ENCODE measurements around the gene FARS2.
"Not testable (repeated sequence)": the region's sequence is repeated elsewhere in the genome, so short reads cannot be mapped to it uniquely, and the experiment has no call there.

FARS2 gene

DNA sequence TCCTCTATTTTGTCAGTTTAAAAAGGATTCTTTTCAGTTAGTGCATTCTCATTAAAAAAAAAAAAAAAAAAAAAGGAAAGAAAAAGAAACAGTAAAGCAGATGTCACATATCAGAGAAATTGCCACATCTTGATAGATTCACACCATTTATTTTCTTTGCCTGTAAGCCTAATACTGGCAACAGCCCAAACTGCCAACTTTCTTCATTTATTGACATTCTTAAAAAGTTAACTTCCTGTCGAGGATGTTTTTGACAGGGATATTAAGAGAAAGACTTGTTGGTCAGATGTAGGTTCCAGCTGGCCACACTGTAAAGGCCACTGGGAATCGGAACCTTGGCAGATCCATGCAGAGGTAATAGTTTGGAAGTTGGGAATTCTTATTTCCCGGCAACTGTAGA, 412.8 kb downstream of the FARS2 start:
- DNase-seq = no peak

- DNase-seq = no peak
Measured at GRCh38 chr6:5674721-5675120, 413.4 kb downstream of the FARS2 start.

GRCh38 chr6:5676701-5677100, 415.4 kb downstream of the FARS2 start:
- DNase-seq = no peak

- no peak for DNase-seq
Measured at GRCh38 chr6:5677219-5678000, 416.1 kb downstream of the FARS2 start.

GRCh38 chr6:5679270-5679669, 418.0 kb downstream of the FARS2 start:
- DNase-seq = no peak

- DNase-seq = no peak
Measured at GRCh38 chr6:5679691-5680090, 418.4 kb downstream of the FARS2 start.

GRCh38 chr6:5680095-5680494, 418.8 kb downstream of the FARS2 start:
- no peak for DNase-seq

- no peak for DNase-seq
Measured at GRCh38 chr6:5681480-5681879, 420.2 kb downstream of the FARS2 start.

DNA sequence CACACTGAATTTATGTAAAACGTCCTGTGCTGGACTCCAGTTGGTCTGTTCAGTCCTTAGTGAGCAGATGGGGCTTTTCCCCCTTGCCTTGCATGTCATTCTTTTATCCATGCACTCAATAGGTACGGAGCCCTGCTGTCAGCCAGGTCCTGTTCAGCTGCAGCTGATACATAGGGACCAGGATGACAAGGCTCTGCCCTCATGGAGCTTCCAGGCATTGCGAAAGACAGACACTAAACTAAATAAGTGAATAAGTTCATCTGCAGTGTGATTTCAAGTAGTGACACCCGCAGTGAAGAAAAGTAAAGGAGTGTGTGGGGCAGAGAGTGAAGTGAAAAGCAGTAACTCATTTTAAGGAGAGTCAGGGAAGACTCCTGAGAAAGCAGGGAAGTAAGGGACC, 421.2 kb downstream of the FARS2 start:
- DNase-seq = no peak

DNA sequence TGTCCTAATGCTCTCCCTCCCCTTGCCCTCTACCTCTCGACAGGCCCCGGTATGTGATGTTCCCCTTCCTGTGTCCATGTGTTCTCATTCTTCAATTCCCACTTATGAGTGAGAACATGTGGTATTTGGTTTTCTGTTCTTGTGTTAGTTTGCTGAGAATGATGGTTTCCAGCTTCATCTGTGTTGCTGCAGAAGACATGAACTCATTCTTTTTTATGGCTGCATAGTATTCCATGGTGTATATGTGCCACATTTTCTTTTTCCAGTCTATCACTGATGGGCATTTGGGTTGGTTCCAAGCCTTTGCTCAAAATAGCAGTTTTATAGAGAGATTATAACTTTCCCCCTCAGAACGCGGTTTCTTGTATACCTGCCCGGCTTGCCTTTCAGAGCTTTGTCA, 422.4 kb downstream of the FARS2 start:
- not testable (repeated sequence) for DNase-seq

DNA sequence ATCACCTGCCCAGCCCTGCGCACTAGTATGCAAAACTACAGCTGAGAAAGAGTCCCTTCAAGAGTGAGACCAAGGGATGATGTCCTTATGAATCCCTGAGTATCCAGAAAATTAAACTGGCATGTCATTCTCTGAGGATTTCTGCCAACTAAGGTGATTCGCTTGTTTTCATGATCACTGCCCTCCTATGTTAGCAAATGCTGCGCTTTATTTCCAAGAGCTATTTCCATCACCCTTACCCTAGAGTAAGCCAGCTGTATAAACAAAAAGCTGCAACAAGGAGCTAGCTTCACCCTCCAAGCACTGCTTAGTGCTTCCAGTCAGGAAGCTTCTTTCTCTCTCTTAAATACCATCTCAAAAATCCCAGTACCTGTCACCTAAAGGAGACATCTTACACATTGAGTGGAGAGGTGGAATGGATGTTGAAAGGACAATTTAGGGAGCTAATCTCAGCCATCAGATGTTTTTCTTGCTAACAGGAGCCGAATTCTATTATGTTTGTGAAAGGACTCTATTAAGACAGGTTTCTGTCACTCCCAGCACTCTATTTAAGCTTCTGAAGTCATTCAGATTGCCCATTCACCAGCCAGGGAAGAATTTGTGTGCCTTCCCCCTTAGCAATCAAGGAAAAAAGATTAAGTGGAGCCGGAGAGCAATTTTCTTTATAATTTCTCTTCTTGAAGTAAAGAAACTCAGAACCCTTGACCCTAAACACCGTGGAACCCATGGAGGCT, 423.2 kb downstream of the FARS2 start:
- no peak for DNase-seq

GRCh38 chr6:5693225-5694145, 432.2 kb downstream of the FARS2 start:
- DNase-seq = no peak

DNA sequence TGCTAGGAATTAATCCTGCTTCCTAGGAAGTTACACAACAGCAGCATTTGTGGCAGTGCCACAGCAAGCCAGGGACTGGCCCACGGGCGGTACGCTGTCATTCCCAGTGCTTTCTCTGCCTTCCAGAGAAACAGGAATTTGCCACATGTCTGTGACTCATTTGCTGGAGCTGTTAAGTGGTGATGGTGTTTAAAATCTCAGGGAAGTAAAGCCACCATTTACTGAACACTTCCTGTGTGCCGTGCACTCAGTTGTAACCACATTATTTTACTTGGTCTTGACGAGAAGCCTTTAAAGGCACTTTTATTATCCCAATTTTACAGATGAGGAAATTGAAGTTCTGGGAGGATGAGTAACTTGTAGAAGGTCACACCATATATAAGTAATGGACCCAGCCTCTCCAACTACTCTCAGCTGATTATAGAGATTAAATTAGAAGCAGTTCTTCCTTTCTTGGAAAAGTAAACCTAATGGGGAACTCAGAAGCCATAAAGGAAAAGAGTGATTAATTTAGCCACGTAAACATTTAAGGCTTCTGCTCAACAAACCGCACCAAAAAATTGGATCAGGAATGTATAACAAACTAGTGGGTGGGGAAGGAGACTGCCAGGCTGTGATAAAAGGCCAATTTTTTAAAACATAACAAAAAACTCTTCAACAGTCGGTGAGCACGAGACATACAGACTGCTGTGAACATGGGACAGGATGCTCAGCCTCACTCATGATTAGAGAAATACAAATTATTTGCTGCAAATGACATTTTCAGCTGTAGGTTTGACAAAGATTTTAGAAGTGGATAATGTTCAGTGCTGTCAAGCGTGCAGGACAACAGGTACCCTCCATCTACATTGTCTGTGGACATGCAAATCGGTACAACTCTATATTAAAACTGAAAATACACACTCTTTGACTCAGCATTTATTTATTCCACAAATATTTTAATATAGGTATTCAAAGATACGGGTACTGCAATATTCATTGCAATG, 434.2 kb downstream of the FARS2 start:
- no peak for DNase-seq

- DNase-seq = no peak
Measured at GRCh38 chr6:5697508-5697907, 436.2 kb downstream of the FARS2 start.

- no peak for DNase-seq
Measured at GRCh38 chr6:5698318-5698717, 437.0 kb downstream of the FARS2 start.

GRCh38 chr6:5699064-5699463, 437.8 kb downstream of the FARS2 start:
- DNase-seq = not testable (repeated sequence)

GRCh38 chr6:5701174-5701573, 439.9 kb downstream of the FARS2 start:
- DNase-seq = no peak

GRCh38 chr6:5704708-5705107, 443.4 kb downstream of the FARS2 start:
- DNase-seq = no peak

DNA sequence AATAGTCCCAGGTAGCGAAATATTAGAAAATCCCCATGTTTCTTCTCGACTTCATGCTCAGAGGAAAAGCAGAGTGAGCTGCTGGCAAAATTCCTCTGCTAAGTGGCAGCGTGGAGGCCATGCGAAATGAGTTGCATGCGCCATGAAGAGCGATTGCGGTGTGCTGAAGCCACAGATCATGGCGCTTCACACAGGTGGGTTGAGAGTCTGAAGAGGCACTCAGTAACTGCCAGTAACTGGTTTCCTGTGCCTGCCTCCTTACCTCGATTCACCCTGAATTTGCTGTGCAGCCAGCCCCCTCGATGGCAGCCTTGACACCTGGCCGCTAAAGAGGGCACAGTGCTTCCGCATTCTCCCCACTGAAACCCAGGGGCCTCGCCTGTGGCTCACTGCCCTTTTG, 443.9 kb downstream of the FARS2 start:
- DNase-seq = no peak

DNA sequence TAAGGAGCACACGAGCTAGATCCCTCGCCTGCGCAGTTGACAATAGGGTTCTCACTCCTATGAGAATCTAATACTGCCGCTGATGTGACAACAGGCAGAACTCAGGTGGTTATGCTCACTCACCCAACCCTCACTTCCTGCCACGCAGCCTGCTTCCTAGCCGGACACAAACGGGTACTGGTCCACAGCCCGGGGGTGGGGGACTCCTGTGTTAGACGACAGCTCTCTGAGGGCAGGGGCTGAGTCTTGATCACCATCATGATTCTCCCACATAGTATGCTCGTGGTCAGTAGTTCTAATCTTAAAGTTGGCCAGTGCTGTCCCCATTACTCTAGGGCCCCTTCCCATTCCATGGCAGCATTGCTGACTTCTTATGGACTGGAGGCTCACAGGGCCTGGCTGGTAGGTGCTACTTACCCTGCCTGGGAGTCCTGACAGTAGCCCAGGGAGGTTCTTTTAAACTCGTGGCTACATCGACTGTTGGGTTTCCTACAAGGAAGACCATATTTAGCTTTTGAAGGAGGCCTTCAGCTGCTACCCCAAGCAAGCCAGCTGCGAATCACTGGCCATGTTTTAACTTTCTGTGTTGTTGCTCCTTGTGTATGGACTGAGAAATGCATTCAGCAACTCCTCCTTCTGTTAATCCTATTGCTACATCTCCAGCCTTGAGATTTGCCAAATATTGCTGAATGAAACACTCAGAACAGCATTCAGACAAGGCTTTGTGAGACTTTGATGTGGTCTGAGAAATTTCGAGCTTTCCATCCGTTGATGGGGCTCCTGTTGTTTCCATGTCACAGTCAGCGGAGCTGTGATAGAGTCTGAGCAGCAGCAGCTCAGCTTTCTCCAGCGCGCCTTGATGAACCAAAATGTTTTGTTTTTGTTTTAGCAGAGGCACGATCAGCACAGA, 445.1 kb downstream of the FARS2 start:
- DNase-seq = no peak

Data from NCI-H524 (cell line).